HuH-7 (cell line): ENCODE data around the gene SLC16A10.
A peak's percentile ranks its signal among the peaks of the same experiment; 100 is the strongest.
"Not testable (repeated sequence)": the region's sequence is repeated elsewhere in the genome, so short reads cannot be mapped to it uniquely, and the experiment has no call there.

Experiments used
- DNase-seq: peaks from one replicate; pipeline ENCODE4 v3.0.0; 2011; ENCODE audit warnings: low spot score

Gene SLC16A10

DNA sequence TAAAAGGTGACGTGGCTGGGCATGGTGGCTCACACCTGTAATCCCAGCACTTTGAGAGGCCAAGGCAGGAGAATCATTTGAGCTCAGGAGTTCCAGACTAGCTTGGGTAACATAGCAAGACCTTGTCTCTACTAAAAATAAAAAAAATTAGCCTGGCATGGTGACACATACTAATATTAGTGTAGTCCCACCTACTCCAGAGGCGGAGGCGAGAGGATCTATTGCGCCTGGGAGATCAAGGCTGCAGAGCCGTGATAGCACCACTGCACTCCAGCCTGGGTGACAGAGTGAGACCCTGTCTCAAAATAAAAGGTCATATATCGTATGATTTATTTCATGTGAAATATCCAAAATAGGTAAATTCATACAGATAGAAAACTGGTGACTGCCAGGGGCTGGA lies 132.5 kb downstream of the SLC16A10 start:
- DNase-seq, result no peak

DNA sequence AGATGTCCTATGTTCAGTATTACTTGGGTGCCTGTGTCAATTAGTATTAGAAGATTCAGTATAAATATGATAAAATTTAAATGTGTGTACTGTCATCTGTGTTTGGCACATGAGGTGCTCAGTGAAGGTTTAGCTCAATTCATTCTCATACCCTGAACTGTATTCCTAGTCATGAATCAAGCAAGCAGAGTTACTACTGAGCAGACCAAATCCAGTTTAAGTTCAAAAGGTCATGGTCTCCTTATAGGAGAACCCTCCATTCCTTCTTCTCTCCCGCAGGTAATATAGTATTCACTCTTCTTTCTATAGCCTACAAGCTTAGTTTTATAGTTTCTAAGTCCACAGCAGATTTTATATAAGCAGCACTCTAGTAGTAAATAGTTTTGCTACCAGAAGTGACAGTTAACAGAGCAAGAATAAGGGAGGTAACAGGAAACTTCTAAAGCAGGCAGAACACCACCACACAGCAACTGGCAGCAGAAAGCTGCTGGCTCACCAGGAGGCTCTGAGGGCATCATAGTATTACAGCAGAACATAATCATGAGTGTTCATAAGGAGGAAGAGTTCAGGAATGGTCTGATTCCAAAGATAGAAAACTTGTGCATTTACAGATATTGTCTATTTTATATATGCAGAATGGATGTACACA lies 133.2 kb downstream of the SLC16A10 start:
- no peak for DNase-seq

DNA sequence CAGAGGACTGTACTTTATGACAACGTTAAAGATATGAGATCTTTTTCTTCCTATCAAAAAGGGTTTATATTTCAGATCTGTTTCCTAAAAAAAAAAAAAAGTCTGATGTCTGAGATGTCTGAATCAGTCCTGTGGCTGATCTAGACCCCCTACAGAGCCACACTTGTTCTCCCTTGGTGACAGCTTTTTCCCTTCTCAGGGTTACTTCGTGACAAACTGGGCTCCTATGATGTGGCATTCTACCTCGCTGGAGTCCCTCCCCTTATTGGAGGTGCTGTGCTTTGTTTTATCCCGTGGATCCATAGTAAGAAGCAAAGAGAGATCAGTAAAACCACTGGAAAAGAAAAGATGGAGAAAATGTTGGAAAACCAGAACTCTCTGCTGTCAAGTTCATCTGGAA lies 134.5 kb downstream of the SLC16A10 start:
- DNase-seq, result no peak

DNA sequence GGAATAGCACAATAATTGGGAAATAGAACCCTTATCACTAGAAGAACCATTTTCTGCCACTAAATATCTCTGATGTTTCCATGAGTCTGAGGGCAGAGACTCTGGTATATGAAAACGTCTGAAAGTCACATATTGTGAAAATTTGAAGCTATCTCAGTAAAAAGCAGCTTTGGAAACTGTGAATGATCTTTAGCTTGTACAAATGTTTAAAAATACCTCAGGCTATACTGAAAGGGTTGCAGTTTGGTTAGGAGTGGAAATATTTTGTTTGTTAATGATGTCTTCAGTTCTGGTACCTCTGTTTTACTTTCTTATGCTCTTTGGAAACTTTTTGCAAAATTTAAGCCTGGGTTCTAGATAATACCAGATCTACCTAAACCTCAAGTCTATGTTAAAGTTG lies 135.0 kb downstream of the SLC16A10 start:
- DNase-seq, result no peak

DNA sequence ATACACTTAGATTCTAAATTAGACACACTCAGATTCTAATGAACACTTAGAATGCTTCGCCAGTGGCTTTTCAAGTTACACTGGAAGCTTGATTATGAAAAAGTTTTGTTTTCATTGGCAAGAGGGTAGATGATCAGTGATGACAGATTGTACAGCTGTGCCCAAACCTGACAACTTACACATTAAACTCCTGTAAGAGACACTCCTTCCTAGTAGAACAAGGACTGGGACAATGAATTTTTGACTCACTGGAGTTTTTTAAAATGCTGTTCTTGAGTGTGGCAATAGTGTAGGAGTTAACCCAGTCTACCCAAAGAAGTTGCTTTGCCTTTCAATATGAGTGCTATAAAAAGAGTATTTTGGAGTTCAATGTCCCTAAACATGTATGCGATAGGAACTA lies 140.8 kb downstream of the SLC16A10 start:
- no peak for DNase-seq

DNA sequence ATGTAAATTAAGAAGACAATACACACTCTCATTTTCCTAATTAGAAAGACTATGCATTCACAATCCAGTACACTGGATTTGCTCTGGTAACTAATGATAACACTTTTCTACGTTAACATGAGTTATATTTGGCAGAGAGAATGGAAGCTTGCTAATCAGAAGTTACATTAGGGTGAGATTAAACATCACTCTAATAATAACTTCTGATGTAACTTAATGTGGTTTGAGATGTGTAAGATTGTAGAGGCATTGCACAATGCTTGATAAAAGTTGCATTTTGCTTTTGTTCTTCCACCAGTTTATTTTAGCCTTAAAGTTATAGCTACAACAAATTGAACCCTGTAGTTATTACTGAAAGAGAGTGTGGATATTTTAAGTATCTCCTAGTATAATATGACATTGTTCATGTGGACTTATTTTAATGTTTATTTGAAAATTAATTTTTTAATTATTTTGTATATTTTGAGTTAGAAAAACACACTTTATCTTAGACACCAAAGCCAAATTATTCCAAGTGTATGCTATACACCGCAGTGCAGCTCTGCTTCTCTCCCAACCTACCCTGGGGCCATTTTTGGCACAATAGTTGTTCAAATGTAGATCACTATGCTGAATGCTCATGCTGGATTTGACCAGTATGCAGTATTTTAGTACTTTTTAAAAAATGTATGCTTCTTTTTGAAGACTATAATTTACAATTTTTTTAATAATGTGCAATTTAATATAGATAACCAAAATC lies 143.2 kb downstream of the SLC16A10 start:
- no peak for DNase-seq

DNA sequence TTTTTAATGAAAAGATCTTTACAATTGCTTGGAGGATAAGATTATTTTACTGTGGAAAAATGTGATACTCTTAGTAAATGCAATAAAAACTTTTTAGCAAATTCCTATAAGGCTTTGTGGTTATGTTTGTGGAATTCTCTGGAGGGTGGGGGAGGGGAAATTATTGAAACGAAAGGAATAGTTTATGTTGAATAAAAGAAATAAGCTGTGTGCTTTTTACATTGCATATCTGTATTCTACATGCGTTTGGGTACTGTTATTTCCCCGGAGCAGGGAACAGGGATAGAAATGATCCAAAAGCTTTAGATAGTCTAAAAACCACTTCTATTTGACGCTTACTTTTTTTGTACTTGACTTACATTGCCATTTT lies 143.8 kb downstream of the SLC16A10 start:
- DNase-seq, result no peak

DNA sequence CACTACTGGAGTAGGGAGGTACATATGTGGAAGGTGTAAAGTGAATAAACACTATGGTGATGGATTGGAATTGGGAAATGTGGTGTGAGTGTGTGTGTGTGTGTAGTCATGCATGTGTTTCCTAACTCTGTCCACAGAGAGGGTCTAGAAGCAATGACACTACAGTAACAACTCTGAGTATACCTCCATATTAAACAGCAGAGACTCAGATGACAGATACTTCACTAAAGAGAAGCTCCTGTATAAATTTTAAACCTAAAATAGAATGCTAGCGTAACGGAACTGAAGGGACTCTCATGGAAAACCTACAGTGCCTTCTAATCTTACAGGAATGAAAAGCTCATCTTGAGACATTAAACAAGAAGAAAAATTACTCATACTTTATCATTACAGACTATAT lies 150.5 kb downstream of the SLC16A10 start:
- no peak for DNase-seq

DNA sequence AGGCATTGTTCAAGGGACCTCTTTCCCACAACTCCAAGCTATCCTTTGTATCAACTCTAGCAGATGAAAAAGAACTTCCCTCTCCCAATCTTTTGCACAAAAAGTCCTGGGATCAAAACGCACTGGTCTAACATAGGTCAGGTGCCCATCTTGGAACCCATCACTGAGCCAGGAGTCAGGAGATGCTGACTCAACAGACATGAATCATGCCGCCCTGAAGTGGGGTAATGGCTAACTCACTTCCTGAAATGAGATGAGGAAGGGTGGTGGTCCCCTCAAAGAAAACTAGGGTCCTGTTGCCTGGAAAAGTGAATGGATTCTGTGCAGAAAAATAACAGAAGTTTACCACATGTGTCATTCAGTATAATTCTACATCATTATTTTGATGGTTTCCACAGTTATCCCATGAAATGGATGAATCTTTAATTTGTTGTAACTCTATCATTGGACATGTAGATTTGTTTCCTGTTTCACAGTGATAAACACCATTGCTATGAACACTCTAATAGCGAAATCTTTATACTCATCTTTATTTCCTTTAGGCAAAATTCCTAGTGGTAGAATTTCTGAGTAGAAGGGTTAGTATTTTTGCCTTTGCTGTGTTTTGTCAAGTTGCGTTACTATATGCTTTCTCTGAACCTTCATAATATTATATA lies 151.3 kb downstream of the SLC16A10 start:
- no peak for DNase-seq

DNA sequence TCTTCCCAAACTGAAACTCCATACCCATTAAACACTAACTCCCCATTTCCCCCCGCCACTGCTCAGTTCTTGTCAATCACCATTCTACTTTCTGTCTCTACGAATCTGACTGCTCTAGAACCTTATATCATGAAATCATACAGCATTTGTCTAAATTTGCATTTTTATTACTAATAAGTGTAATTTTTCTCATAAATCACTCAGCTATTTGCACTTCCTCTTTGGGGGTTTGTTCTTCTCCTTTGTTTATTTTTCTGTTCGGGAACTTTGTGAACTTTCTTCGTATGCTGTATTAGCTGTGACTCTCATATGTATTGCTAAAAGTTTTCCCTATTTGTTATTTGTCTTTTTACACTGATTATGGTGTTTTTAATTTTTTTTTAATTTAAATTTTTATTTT lies 152.2 kb downstream of the SLC16A10 start:
- no peak for DNase-seq

DNA sequence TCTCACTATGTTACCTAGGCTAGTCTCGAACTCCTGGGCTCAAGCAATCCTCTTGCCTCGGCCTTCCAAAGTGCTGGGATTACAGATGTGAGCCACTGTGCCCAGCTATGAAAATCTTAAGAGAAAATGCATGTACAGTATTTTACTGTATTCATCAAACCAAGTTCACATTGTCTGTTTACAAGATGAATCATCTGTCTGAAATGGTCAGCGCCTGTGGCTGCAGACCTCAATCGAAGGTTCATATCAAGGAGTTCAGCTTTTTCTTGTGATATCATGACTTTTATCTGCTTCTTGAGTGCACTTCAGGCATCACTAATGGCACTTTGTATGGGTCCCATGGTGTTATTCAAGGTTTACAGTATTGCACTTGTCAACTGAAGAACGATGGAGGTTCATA lies 155.1 kb downstream of the SLC16A10 start:
- DNase-seq, result no peak

DNA sequence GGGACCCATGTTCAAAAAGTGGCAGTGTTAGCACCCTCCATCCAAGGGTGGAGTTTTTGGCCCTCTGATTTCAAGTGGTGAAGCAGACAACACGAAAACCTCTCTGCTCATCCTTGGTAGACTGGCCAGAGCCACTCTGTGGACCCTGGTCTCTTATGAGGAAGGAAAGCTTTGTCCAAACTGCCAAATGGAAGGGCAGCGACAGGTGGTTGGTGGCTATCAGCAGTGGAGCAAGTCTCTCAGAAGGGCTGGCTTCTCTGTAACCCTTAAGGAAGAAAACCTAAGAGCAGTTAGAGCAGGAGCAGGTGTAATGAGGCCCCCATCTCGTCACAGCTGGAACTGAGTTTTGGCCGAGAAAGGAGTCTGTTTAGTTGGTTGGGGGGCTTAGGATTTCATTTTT lies 155.8 kb downstream of the SLC16A10 start:
- no peak for DNase-seq

DNA sequence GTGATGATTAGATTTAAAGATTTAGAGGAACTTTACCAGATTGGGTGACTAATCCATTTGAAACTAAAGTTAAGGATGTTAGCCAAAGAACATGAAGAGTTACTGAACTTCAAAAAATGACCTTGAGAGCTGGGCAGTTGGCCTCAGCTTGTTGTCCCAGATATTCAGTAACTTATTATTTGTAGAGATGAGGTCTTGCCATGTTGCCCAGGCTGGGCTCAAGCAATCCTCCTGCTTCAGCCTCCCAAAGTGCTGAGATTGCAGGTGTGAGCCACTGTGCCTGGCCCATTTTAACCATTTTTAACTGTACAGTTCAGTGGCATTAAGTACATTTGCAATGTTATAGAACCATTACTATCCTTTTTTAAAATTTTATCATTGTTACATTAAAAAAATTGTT lies 161.5 kb downstream of the SLC16A10 start:
- no peak for DNase-seq

DNA sequence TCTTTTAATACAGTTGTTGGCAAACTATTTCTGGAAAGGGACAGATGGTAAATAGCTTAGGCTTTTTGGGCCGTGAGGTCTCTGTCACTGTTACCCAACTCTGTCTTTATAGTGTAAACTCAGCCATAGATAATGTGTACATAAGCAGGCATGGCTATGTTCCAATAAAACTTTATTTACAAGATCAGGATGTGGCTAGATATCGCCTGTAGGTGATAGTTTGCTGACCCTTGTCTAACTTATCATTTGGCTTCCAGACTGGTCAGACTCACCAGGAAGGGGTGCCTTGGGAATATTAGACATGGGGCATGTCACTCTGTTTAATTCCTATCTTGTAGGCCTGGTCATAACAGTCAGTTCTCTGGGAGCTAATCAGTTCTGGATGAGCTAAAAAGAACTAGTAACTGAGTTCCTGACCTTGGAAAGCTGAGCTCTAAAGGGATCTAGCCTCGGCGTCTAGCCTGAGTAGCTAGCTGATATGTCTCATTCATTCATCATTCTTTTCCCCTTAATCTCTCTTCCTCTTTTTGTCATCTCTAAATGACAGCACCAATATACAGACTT lies 163.6 kb downstream of the SLC16A10 start:
- DNase-seq, result no peak

DNA sequence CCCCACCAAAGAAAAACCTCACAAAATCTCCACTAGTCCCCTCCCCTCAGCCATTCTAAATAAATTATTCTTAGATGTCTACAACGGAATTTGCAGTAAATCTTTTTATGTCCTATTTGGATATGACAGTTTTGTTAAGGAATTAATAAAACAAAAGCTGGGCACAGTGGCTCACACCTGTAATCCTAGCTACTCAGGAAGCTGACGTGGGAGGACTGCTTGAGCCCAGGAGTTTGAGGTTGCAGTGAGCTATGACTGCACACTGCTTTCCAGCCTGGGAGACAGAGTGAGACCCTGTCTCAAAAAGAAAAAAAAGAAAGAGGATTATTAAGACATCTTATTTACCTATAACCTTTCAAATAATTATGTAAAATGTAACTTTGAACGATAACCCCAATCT lies 165.4 kb downstream of the SLC16A10 start:
- no peak for DNase-seq

DNA sequence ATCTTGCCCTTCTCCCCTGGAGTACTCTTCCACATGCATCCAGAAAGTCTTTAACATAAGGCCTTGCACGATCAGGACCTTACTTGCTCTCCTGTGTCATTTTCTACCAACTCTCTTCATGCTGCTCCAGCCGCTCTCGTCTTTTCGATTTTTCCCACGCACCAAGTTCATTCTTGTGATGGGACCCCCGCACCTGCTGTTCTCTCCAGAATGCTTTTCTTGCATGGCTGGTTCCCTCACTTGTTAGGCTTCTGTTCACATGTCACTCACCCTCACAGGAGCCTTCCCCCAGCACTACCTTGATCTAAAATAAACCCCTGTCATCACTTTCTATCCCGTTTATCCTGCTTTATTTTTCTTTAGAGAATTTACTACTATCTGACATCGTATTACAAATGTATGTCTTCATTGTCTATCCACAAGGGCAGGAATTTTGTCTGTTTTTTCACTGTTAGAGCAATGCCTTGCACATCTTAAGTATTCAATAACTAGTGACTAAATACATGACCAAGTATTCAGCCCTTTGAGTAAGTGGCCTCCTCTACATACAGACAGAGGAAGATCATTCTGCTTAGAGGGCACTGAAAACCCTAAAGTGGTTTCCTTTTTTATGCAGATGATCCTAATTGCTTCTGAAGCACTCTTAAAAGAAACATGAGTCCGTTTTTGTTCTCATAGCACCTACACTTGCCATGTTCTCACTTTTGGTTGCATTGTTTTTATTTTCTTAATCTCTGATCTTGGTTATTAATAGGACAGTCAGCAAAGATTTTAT lies 166.9 kb downstream of the SLC16A10 start:
- no peak for DNase-seq

DNA sequence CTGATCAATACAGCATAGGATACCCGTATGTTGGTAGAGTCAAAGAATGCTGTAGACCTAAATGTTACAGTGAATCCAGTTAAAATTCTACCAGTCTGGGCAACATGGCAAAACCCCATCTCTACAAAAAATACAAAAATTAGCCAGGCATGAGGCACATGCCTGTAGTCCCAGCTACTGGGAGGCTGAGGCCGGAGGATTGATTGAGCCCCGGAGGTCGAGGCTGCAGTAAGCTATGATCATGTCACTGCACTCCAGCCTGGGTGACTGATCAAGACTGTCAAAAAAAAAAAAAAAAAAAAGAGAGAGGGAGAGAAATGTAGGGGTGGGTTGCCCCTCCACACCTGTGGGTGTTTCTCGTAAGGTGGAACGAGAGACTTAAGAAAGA lies 167.5 kb downstream of the SLC16A10 start:
- no peak for DNase-seq

DNA sequence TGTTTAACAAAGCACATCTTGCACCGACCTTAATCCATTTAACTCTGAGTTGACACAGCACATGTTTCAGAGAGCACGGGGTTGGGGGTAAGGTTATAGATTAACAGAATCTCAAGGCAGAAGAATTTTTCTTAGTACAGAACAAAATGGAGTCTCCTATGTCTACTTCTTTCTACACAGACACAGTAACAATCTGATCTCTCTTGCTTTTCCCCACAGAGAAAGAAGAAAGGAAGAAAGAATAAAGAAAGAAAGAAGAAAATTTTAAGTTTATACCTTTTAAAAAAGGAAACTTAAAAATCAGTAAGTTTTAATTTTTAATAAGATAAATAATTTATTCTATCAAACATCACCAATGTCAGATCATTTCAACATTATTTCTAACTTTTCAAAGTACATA lies 168.5 kb downstream of the SLC16A10 start:
- DNase-seq, result not testable (repeated sequence)

DNA sequence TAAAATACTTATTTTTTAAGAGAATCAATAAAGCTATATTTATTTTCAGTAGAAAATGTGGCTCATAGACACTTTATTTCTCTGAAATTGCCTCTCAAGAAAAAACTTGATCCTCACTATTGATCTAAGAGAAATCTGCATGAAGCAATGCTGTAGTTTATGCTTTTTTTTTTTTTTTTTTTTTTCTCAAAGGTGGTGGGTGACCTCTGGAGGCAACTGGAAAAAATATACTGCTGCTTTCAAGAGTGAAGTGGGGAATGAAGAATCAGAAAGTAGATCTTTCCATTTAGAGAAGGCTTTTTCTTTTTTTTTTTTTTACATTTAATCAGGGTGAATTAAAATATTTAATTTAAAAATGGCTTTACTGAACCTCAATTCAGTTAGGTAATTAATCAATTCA lies 169.3 kb downstream of the SLC16A10 start:
- DNase-seq, result peak; percentile 34

DNA sequence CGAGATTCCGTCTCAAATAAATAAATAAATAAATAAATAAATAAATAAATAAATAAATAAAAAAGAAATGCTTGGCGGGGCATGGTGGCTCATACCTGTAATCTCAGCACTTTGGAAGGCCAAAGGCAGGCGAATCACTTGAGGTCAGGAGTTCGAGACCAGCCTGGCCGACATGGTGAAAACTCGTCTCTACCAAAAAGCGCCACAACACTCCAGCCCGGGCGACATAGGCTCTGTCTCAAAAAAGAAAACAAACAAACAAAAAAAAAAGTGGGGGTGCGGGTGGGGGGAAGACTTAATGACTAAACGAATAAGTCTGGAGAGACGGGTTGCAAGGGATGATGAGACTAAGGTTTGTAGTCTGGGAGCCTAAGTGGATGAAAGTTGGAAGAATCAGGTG lies 170.7 kb downstream of the SLC16A10 start:
- DNase-seq, result no peak

DNA sequence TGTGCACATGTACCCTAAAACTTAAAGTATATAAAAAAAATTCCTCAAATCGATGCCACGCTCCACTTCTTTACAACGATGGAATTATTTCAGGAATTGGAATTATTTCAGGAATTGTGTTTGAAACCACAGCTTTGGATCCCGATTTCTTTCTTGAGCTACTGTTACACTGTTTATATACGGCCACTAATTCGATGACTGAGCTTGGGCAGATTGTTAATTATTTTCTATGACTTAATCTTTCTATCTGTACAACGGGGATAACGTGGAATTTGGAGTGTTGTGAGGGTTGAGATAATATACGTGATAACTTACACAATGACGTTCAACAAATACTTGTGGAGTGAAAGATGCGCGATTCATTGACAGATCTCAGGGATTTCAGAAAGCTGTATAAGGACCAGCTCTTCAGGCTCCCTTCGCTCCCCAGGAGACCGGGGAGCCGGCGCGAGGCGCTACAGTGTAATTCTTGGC lies 171.3 kb downstream of the SLC16A10 start:
- DNase-seq, result no peak

DNA sequence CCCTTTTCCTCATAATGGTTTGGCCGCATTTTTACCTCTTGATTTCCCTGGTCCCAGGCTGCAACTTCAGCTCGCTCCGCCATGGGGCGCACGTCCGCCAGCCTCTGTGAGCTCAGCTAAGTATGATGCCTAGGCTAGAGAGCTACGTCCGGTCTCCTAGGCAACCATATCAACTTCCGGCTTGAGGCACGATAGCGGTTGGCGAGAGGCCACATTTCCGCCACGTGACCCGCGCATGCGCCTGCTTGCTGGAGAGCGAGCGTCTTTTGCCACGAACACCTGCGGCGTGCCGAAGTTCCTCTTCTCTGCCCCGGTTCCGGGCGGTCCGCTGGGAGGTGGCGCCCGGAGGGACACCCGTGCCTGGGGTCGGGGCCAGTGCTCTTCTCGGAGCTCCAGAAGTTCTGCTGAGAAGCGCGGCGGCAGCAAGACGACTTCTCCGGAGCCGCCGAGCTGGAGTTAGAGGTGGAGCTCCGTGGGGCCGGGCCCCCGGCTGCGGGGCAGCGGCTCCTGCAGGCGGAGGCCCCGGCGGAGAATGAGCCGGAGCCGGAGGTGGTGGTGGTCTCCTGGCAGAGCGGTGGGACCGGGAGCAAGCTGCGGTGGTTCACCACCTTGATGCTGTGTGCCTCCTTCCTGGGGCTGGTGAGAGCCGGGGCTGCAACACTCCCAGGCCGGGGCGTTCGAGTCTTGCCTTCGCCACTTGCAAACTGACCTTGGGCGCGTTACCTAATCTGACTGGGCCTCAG lies 172.0 kb downstream of the SLC16A10 start:
- peak; percentile 92 for DNase-seq
